Measurements from ENCODE around the gene OGN. TPM values are rescaled to one million over a fixed set of nuclear protein-coding genes. Genes with fewer than 3 reads are reported as not detected.

The OGN gene
- total RNA-seq, 1 experiment from 2014 or later, result not detected

DNA sequence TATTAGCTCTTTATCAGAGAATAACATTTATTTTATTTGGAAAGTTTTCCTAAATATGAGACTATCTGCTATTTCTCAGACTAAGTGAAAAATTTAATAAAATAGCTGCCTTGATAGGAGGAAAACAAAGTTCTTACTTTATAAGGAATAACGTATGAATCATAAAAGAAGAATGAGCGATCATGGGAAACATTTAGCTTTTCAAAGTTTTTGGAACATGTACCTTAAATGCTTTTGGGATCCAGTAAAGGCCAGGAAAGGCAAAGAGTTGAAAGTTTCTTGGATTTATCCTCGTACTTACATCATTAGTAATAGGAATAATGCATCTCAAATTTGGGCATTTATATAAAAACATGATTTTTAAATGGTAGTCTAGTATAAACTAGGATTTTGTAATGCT, 19.4 kb downstream of the OGN start:
- Histone ChIP-seq H2BK20ac (ENCODE audit: low read depth, low read length, poor library complexity, severe bottlenecking) (no peak overlapping the region), H3K14ac (ENCODE audit: insufficient read depth, low read length) (no peak overlapping the region), H2BK5ac (ENCODE audit: insufficient read length, low read length) (no peak overlapping the region), H4K20me1 (ENCODE audit: control insufficient read depth, insufficient read depth, insufficient read length) (no peaks in the 10 kb centered on the region), H3K9ac (ENCODE audit: extremely low read depth, insufficient read length, low read length) (no peak overlapping the region), H3K23ac (ENCODE audit: insufficient read length, low read depth, low read length) (no peak overlapping the region), H3K79me1 (ENCODE audit: insufficient read depth, low read depth, low read length, poor library complexity, severe bottlenecking) (no peaks in the 10 kb centered on the region), H3K4ac (ENCODE audit: low read depth, low read length) (no peak overlapping the region), H3T11ph (ENCODE audit: low read length) (no peak overlapping the region), H2BK15ac (ENCODE audit: low read depth, low read length) (no peak overlapping the region), H3K9me3 (ENCODE audit: control insufficient read depth, low read depth, low read length) (no peaks in the 10 kb centered on the region), H3K27me3 (ENCODE audit: insufficient read depth, low read length) (no peaks in the 10 kb centered on the region), H3K27ac (ENCODE audit: insufficient read length, low read depth, low read length) (no peak overlapping the region), H3K4me1 (ENCODE audit: insufficient read depth, low read length) (no peaks in the 10 kb centered on the region; the same call in 1 of the 2 replicates), H3K23me2 (ENCODE audit: insufficient read length, low read depth, low read length, poor library complexity, severe bottlenecking) (no peaks in the 10 kb centered on the region), H3K79me2 (ENCODE audit: insufficient read depth, low read length) (no peaks in the 10 kb centered on the region), H3K18ac (ENCODE audit: insufficient read length, low read depth, low read length) (no peak overlapping the region), H3K56ac (ENCODE audit: insufficient read length, low read depth, low read length) (no peak overlapping the region), H4K5ac (ENCODE audit: insufficient read length, low read depth, low read length) (no peak overlapping the region), H4K8ac (replicated peaks; ENCODE audit: insufficient read length, low read depth, low read length) (no peak overlapping the region), H4K91ac (ENCODE audit: insufficient read length, low read depth, low read length) (no peak overlapping the region), H3K4me2 (ENCODE audit: insufficient read depth, insufficient read length, low read length) (no peak overlapping the region), H2AK5ac (ENCODE audit: insufficient read length, low read length) (no peak overlapping the region), H2BK120ac (ENCODE audit: low read depth, low read length, poor library complexity, severe bottlenecking) (no peak overlapping the region), H2BK12ac (ENCODE audit: insufficient read length, low read depth, low read length) (no peak overlapping the region), H2AFZ (ENCODE audit: low read length) (no peak overlapping the region)
- TF ChIP-seq, protein P1, sequence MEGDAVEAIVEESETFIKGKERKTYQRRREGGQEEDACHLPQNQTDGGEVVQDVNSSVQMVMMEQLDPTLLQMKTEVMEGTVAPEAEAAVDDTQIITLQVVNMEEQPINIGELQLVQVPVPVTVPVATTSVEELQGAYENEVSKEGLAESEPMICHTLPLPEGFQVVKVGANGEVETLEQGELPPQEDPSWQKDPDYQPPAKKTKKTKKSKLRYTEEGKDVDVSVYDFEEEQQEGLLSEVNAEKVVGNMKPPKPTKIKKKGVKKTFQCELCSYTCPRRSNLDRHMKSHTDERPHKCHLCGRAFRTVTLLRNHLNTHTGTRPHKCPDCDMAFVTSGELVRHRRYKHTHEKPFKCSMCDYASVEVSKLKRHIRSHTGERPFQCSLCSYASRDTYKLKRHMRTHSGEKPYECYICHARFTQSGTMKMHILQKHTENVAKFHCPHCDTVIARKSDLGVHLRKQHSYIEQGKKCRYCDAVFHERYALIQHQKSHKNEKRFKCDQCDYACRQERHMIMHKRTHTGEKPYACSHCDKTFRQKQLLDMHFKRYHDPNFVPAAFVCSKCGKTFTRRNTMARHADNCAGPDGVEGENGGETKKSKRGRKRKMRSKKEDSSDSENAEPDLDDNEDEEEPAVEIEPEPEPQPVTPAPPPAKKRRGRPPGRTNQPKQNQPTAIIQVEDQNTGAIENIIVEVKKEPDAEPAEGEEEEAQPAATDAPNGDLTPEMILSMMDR (conservative IDR thresholded peaks at IDR 0.05), result no peak
- Mint-ChIP-seq H3K9me3 (no peaks in the 10 kb centered on the region), H3K27me3 (ENCODE audit: low read depth) (no peaks in the 10 kb centered on the region; the same call in 1 of the 2 replicates), H3K4me1 (no peaks in the 10 kb centered on the region; a peak in 2 of 4 replicates), H3K36me3 (ENCODE audit: insufficient read depth in 1 of 3, low read depth in 3 of 3) (no peaks in the 10 kb centered on the region; a peak in 1 of 7 replicates), H3K27ac (no peak overlapping the region), H3K4me3 (no peak overlapping the region)
- WGBS (ENCODE audit: extremely low coverage, insufficient read length, low lambda C conversion rate), result no CpG with 5 or more reads among the region's 3 CpGs
- no peak for DNase-seq

All from H9 (cell line).